Measurements from ENCODE around the gene DLL3. TPM values are rescaled to one million over a fixed set of nuclear protein-coding genes. Genes with fewer than 3 reads are reported as not detected.

Gene DLL3
- total RNA-seq, 1 donor from 2014 or later = 15.8 TPM

Other genes with a start within 250 kb of the DLL3 start
- not detected for gene IFNL2, start 230.6 kb upstream of the DLL3 start, total RNA-seq
- not detected for gene IFNL1, start 202.5 kb upstream of the DLL3 start, total RNA-seq
- gene LRFN1, start 178.1 kb upstream of the DLL3 start, total RNA-seq = 6.9 TPM
- gene GMFG, start 162.9 kb upstream of the DLL3 start, total RNA-seq = 5.3 TPM
- gene SAMD4B, start 156.5 kb upstream of the DLL3 start, total RNA-seq = 18.7 TPM
- 29.2 TPM for gene PAF1, start 107.8 kb upstream of the DLL3 start, total RNA-seq
- 17.2 TPM for gene MED29, start 107.6 kb upstream of the DLL3 start, total RNA-seq
- gene ZFP36, start 92.1 kb upstream of the DLL3 start, total RNA-seq = 1.2 TPM
- gene PLEKHG2, start 86.3 kb upstream of the DLL3 start, total RNA-seq = 27.3 TPM
- gene RPS16, start 63.0 kb upstream of the DLL3 start, total RNA-seq = 77.0 TPM
- 47.9 TPM for gene SUPT5H, start 53.4 kb upstream of the DLL3 start, total RNA-seq
- 39.6 TPM for gene TIMM50, start 18.1 kb upstream of the DLL3 start, total RNA-seq
- not detected for gene SELENOV, start 16.2 kb downstream of the DLL3 start, total RNA-seq
- 18.9 TPM for gene EID2B, start 33.9 kb downstream of the DLL3 start, total RNA-seq
- gene EID2, start 41.2 kb downstream of the DLL3 start, total RNA-seq = 26.4 TPM
- not detected for gene LGALS13, start 103.6 kb downstream of the DLL3 start, total RNA-seq
- gene LGALS16, start 157.0 kb downstream of the DLL3 start, total RNA-seq = not detected
- gene LGALS14, start 205.5 kb downstream of the DLL3 start, total RNA-seq = not detected
- gene CLC, start 239.1 kb downstream of the DLL3 start, total RNA-seq = not detected

Data from occipital lobe (tissue), 1 donor.